GM18520 (cell line): ENCODE measurements around the gene POLR2A.
"Not testable (repeated sequence)": the region's sequence is repeated elsewhere in the genome, so short reads cannot be mapped to it uniquely, and the experiment has no call there.

ENCODE experiments used
- ATAC-seq: cut with Tn5 transposase; IDR thresholded peaks from one replicate; pipeline ENCODE4 v1.9.1; 2021; ENCODE audit not compliant: unreplicated experiment

The POLR2A gene

GRCh38 chr17:7460850-7461660, 23.1 kb upstream of the POLR2A start:
- no peak for ATAC-seq

DNA sequence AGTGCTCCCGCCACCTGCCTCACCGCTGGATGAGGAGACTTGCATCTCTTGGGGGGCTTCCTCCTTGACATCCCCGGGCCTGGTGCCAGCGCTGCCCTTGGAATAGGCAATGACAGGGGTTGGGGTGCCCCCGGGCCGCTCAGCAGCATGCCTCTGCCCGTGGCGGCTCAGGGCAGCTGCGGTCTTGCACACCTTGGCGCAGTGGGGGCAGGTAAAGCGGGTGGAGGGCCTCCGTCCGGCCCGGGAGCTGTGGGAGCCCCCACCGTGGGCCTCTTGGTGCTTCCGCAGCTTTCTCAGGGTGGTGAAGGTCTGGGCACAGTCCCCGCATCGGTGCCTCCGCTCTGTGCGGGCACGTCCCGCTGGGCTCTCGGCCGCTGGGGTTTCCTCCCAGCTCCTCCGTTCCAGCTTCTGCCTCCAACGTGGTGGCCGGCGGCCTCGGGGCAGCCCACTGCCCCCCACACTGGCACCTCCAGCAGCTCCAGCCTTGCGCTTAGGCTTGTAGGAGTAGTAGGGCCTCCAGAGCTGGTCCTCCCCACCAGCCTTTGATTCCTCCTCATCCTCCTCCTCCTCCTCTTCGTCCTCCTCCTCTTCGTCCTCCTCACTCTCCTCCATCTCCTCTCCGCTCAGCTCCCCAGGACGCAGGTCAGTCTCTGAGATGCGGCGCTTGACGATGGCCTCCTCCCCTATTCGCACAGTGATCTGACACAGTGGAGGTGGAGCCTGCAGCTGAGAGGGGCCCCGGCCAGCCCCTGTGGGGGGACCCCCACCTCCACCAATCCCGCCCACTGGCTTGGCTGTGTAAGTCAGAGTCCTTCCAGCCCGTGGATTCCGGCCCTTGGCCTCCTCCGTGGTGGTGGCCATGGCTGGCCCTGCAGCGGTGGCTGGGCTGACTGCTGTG, 21.4 kb upstream of the POLR2A start:
- no peak for ATAC-seq

- ATAC-seq = no peak
These were observed 20.8 kb upstream of the POLR2A start for GRCh38 chr17:7463372-7463846.

- ATAC-seq = no peak
These were observed 20.1 kb upstream of the POLR2A start for GRCh38 chr17:7464081-7464480.

DNA sequence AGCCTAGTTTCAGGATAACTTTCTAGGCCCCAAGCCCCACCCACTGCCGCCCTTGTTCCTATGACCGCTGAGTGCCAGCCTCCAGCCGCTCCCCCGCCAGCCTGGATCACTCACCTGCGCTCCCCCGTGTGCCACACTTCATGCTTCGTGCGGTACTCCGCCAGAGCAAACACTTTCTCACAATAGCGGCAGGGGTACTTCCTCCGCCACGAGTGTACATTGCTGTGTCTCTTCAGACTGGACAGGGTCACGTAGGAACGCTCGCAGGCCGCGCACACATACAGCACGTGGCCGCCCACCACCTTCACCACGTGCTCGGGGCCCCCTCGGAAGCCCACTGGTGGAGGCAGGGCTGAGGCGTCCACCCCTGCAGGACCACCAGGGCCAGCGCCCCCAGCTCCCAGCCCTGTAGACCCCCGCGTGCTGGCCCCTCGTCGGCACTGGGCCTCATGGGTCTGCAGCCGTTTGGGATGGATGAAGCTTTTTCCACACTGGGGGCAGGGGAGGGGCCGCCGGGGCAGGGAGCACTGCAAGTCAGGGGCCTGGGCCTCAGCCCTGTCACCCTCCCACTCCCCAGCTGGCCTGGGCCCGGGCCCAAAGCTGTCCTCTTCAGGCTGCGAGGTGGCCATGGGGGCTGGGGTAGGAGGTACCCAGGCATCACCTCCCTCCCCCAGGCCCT, 18.4 kb upstream of the POLR2A start:
- ATAC-seq = no peak

DNA sequence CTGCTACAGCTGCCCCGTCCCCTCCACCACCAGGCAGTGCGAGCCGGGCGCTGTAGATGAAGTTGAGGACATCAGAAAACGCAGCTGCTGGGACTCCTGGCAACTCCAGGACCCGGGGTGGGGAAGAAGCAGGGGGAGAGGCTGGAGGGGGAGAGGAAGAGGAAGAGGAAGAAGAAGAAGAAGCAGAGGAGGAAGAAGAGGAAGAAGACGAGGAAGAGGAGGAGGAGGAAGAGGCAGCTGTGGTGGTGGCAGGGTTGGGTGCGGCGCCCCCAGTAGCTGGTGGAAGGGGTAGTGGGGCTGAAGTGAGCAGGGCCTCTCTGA, 17.9 kb upstream of the POLR2A start:
- ATAC-seq = no peak

GRCh38 chr17:7466639-7467341, 17.4 kb upstream of the POLR2A start:
- no peak for ATAC-seq

DNA sequence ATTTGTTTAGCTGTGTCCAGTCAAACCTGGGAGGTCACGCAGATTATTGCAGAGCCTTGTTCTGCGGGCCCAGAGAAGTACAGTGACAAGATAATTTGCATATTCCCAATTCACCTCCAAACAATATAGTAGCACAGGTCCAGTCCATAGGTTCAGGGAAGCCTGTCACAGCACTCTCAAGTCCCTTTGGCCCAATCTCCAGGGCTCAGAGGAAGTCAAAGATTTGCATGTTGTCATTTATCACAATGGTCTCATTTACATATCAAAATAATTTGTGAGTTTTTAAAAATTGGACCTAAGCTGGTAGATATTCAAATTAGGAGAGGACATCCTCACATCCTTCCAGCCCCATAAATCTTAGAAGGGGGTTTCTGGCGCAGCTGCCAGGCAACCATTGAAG, 16.7 kb upstream of the POLR2A start:
- ATAC-seq = no peak

- ATAC-seq = no peak
These were observed 15.9 kb upstream of the POLR2A start for GRCh38 chr17:7468290-7468689.

- ATAC-seq = no peak
These were observed 15.3 kb upstream of the POLR2A start for GRCh38 chr17:7468804-7469389.

DNA sequence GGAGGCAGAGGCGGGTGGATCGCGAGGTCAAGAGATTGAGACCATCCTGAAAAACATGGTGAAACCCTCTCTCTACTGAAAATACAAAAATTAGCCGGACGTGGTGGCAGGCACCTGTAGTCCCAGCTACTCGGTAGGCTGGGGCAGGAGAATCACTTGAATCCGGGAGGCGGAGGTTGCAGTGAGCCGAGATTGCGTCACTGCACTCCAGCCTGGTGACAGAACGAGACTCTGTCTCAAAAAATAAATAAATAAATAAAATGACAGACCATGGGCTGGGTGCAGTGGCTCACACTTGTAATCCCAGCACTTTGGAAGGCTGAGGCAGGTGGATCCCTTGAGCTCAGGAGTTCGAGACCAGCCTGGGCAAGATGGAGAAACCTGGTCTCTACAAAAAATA, 14.3 kb upstream of the POLR2A start:
- ATAC-seq = not testable (repeated sequence)

GRCh38 chr17:7470457-7470973, 13.7 kb upstream of the POLR2A start:
- not testable (repeated sequence) for ATAC-seq

DNA sequence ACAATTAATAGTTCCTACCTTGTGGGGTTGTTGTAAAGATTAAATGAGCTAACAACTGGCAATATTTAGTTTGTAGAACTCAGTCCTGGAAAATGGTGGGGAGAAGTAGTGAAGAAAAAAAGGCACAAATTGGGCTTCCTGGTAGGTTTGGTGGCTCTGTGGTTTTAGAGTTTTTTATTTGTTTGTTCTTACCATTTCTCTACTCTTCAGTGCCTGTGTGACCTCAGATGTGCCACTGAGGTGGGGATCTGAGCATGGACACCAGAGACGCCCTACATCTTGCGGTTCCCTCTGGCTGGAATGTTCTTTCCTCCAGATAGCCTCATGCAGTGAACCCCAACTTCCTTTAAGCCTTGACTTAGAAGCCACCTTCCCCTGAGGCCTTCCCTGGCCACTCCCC, 12.4 kb upstream of the POLR2A start:
- no peak for ATAC-seq

DNA sequence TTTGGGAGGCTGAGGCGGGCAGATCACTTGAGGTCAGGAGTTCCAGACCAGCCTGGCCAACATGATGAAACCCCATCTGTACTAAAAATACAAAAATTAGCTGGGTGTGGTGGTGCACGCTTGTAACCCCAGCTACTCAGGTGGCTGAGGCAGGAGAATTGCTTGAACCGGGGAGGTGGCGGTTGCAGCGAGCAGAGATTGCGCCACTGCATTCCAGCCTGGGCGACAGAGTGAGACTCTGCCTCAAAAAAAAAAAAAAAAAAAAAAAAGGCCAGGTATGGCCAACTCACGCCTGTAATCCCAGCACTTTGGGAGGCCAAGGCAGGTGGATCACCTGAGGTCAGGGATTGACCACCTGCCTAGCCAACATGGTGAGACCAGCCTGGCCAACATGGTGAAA, 9.4 kb upstream of the POLR2A start:
- ATAC-seq = not testable (repeated sequence)

GRCh38 chr17:7475764-7476422, 8.3 kb upstream of the POLR2A start:
- no peak for ATAC-seq

GRCh38 chr17:7476494-7476893, 7.7 kb upstream of the POLR2A start:
- no peak for ATAC-seq

DNA sequence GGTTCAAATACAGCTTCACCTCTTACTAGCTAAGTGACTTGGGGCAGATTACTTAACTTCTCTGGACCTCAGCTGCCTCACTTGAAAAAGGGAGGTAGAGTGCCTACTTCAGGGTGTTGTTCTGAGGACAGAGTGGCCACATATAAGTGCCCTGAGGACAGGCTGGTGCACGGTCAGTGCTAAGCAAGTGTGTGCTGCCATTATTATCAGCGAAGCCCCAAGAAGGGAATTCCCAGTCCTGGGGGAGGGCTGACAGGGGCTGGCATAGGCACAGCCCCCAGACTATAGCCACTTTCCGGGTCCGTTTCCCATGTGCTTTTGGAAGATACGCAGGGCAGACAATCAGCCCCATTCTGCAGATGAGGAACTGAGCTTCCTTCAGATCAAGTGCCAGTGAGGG, 7.2 kb upstream of the POLR2A start:
- ATAC-seq = no peak

DNA sequence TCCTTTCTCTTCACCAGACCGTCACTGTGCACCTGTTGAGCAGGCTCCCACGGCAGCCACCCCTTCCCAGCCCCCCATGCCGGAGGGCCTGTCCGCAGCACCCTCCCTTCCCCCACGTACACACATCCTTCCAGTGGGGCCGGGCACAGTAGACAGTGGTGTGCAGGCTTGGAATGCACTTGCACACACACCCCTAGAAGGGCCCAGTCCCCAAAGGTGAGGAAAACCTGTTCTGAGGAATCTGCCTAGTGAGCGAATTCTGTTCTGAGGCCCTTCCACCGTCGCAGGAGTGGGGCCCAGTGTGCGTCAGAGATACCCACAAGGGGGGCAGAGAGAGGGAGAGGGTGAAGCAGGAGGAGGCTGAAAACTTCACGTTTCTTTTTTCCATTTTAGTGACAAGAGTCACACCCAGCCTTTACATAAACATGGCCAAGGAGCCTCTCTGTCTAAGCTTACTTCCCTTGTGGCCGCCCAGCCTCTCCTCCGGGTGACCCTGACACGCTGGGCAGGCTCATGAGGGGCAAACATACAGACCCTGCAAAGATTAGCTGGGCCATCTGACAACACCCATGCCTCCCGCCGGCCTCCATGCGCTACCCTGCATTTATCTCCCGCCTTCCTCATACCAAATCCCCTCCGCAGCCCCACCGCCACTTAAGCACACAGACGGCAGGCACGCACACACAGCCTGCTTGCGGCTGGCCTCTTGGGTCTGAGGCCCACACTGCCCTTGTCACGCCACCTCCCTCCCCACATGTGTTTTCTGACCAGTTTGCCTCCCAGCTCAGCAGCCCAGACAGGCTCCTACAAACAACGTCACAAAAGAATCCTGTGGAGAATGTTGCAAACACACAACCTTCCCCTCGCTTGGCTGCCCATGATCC, 6.5 kb upstream of the POLR2A start:
- ATAC-seq = no peak
